IMR-90 (cell line): ENCODE data around the gene CD6. TPM values are rescaled to one million over a fixed set of nuclear protein-coding genes. Genes with fewer than 3 reads are reported as not detected.

Source experiments
- ATAC-seq: fragments of 200-7000 bp; cut with Tn5 transposase; 2 replicates; pipeline ENCODE4 v1.9.1; 2020; ENCODE audit warnings: low read depth, mild to moderate bottlenecking, moderate library complexity
- BruUV-seq: library from RNA; stranded (reverse); fragments of 400-500 nt; replicated peaks from 2 replicates; lab custom pipeline; 2021; lab: Mats Ljungman, UMichigan
- CTCF ChIA-PET: fragments of 300-600 bp; formaldehyde crosslinking; extraction: SDS; loops from one replicate; lab custom pipeline; 2021; ENCODE audit warnings: antibody characterized with exemption; lab: Yijun Ruan, JAX
- POLR2A ChIA-PET: fragments of 300-600 bp; sonication (Branson Sonifier 250); formaldehyde crosslinking; loops from one replicate; lab custom pipeline; 2022; ENCODE audit warnings: antibody characterized with exemption; ENCODE audit not compliant: unreplicated experiment; lab: Charles Lee
- DNase-seq: peaks from one replicate; pipeline ENCODE4 v3.0.0; 2013
- H2AFZ ChIP-seq: replicated peaks from 2 replicates; pipeline ENCODE3; 2013; ENCODE audit warnings: low read length, mild to moderate bottlenecking; ENCODE audit not compliant: poor library complexity
- H2AK5ac ChIP-seq: 2 replicates; pipeline ENCODE4 v1.6.1; 2013; ENCODE audit warnings: low read depth, low read length, inconsistent platforms
- H2AK9ac ChIP-seq: replicated peaks from 2 replicates; pipeline ENCODE3; 2013; ENCODE audit warnings: mild to moderate bottlenecking, low read depth, low read length, moderate library complexity; ENCODE audit not compliant: poor library complexity
- H2BK120ac ChIP-seq: 2 replicates; pipeline ENCODE4 v1.6.1; 2013; ENCODE audit warnings: low read depth, low read length, inconsistent platforms
- H2BK15ac ChIP-seq: 3 replicates; pipeline ENCODE4 v1.6.1; 2013; ENCODE audit warnings: low read depth, low read length, inconsistent platforms
- H2BK20ac ChIP-seq: 2 replicates; pipeline ENCODE4 v1.6.1; 2013; ENCODE audit warnings: low read depth, mild to moderate bottlenecking, inconsistent platforms, low read length, moderate library complexity
- H2BK5ac ChIP-seq: 2 replicates; pipeline ENCODE4 v1.6.1; 2013; ENCODE audit warnings: mild to moderate bottlenecking, low read depth, low read length, inconsistent platforms; ENCODE audit not compliant: poor library complexity, severe bottlenecking
- H3K14ac ChIP-seq: replicated peaks from 2 replicates; pipeline ENCODE4 v1.6.1; 2013; ENCODE audit warnings: low read depth, low read length, inconsistent platforms
- H3K18ac ChIP-seq: 2 replicates; pipeline ENCODE4 v1.6.1; 2013; ENCODE audit warnings: low read depth, low read length, control low read depth
- H3K23ac ChIP-seq: 2 replicates; pipeline ENCODE4 v1.6.1; 2013; ENCODE audit warnings: low read depth, low read length, inconsistent platforms
- H3K27ac ChIP-seq: 2 replicates; pipeline ENCODE4 v1.5.1; 2013; ENCODE audit warnings: mild to moderate bottlenecking, control low read depth, low read length; ENCODE audit not compliant: insufficient read depth
- H3K27me3 ChIP-seq: 2 replicates; pipeline ENCODE4 v1.6.1; 2013; ENCODE audit warnings: low read length; ENCODE audit not compliant: control insufficient read depth, insufficient read depth
- H3K36me3 ChIP-seq: 2 replicates; pipeline ENCODE4 v1.6.1; 2013; ENCODE audit warnings: low read length, mixed read lengths; ENCODE audit not compliant: control insufficient read depth, insufficient read depth
- H3K4ac ChIP-seq: 2 replicates; pipeline ENCODE4 v1.6.1; 2013; ENCODE audit warnings: low read depth, low read length, inconsistent platforms
- H3K4me1 ChIP-seq: 2 replicates; pipeline ENCODE4 v1.6.1; 2013; ENCODE audit warnings: low read length, mixed read lengths; ENCODE audit not compliant: control insufficient read depth, insufficient read depth
- H3K4me2 ChIP-seq: 2 replicates; pipeline ENCODE4 v1.6.1; 2013; ENCODE audit warnings: low read depth, mild to moderate bottlenecking, control low read depth, low read length, moderate library complexity
- H3K4me3 ChIP-seq: 2 replicates; pipeline ENCODE4 v1.5.1; 2013; ENCODE audit warnings: low read depth, mild to moderate bottlenecking, control low read depth, low read length, moderate library complexity; ENCODE audit not compliant: insufficient read depth
- H3K56ac ChIP-seq: 2 replicates; pipeline ENCODE4 v1.6.1; 2013; ENCODE audit warnings: low read length, inconsistent platforms; ENCODE audit not compliant: insufficient read depth; ENCODE audit errors: extremely low read depth
- H3K79me1 ChIP-seq, 2 experiments: 2 replicates each; pipeline ENCODE4 v1.6.1; 2013; ENCODE audit warnings: low read length in 2 of 2, inconsistent platforms in 1 of 2, low read depth in 1 of 2
- H3K9ac ChIP-seq: 2 replicates; pipeline ENCODE4 v1.6.1; 2013; ENCODE audit warnings: low read depth, low read length, control low read depth
- H3K9me1 ChIP-seq: 2 replicates; pipeline ENCODE4 v1.6.1; 2013; ENCODE audit warnings: low read length, inconsistent platforms; ENCODE audit not compliant: insufficient read depth
- H3K9me3 ChIP-seq: 2 replicates; pipeline ENCODE4 v1.6.1; 2013; ENCODE audit warnings: low read length; ENCODE audit not compliant: control insufficient read depth, insufficient read depth
- H4K20me1 ChIP-seq: 2 replicates; pipeline ENCODE4 v1.6.1; 2013; ENCODE audit warnings: low read length, inconsistent platforms; ENCODE audit not compliant: insufficient read depth
- H4K5ac ChIP-seq: 2 replicates; pipeline ENCODE4 v1.6.1; 2013; ENCODE audit warnings: mild to moderate bottlenecking, low read depth, low read length, control low read depth
- H4K8ac ChIP-seq, 2 experiments: 2 replicates each; pipeline ENCODE4 v1.6.1; 2013; ENCODE audit warnings: low read depth in 2 of 2, low read length in 2 of 2, control low read depth in 1 of 2, inconsistent platforms in 1 of 2
- H4K91ac ChIP-seq: 2 replicates; pipeline ENCODE4 v1.6.1; 2013; ENCODE audit warnings: low read depth, low read length, inconsistent platforms; ENCODE audit not compliant: insufficient read depth
- BHLHE40 ChIP-seq: fragments of 150-350 bp; IDR thresholded peaks from 2 replicates; pipeline ENCODE4 v1.6.1; 2016; ENCODE audit warnings: mild to moderate bottlenecking, low read depth, low read length
- CHD1 ChIP-seq: IDR thresholded peaks from 2 replicates; pipeline ENCODE4 v1.6.1; 2012; ENCODE audit warnings: low read depth, low read length, improper control_type of control experiment
- MAFK ChIP-seq: IDR thresholded peaks from 2 replicates; pipeline ENCODE4 v1.6.1; 2012; ENCODE audit warnings: low read depth, low read length, improper control_type of control experiment
- MAZ ChIP-seq: IDR thresholded peaks from 2 replicates; pipeline ENCODE4 v1.6.1; 2012; ENCODE audit warnings: low read depth, mild to moderate bottlenecking, low read length, improper control_type of control experiment, moderate library complexity, borderline replicate concordance
- MXI1 ChIP-seq: IDR thresholded peaks from 2 replicates; pipeline ENCODE4 v1.6.1; 2012; ENCODE audit warnings: low read depth, mild to moderate bottlenecking, low read length, moderate library complexity, borderline replicate concordance
- POLR2A ChIP-seq: IDR thresholded peaks from 2 replicates; pipeline ENCODE4 v1.6.1; 2012; ENCODE audit warnings: mild to moderate bottlenecking, low read depth, low read length
- RCOR1 ChIP-seq: IDR thresholded peaks from 2 replicates; pipeline ENCODE4 v1.6.1; 2012; ENCODE audit warnings: mild to moderate bottlenecking, low read length, improper control_type of control experiment; ENCODE audit not compliant: insufficient replicate concordance
- RFX5 ChIP-seq: IDR thresholded peaks from 2 replicates; pipeline ENCODE4 v1.8.0; 2012; ENCODE audit warnings: low read depth, mild to moderate bottlenecking, low read length, moderate library complexity
- WGBS, 2 experiments: methylation state at CpG; one replicate each; pipeline versions ENCODE4 v1.1.5 to v1.1.7; 2013; ENCODE audit warnings: missing lambda C conversion rate in 2 of 2; ENCODE audit not compliant: insufficient read length in 1 of 2; ENCODE audit errors: extremely low coverage in 2 of 2; 5-methylcytosine and 5-hydroxymethylcytosine counted together
- dilution Hi-C: fragments of 300-500 bp; cut with HindIII; formaldehyde crosslinking; loops from one replicate; pipeline ENCODE4 v1.14.3; 2018; ENCODE audit warnings: low sequenced_read_pairs; ENCODE audit not compliant: unreplicated experiment
- in situ Hi-C: fragments of 300-500 bp; cut with MboI; formaldehyde crosslinking; loops from 3 replicates; pipeline ENCODE4 v1.14.3; 2019; ENCODE audit warnings: low sequenced_read_pairs, inconsistent platforms, mixed read lengths
- intact Hi-C: fragments of 100-400 bp; cut with micrococcal nuclease; formaldehyde crosslinking; loops from 2 replicates; pipeline ENCODE4 v1.10.0; 2022
- polyA plus RNA-seq, 3 experiments: library from polyadenylated mRNA; depleted of rRNA; stranded (reverse); fragments of >200 nt; gene quantifications; 2 replicates each; pipeline ENCODE4 v1.2.3, GENCODE V29; 2012; ENCODE audit warnings: low replicate concordance in 1 of 3
- total RNA-seq: library from RNA; depleted of rRNA; stranded (reverse); fragments of >200 nt; gene quantifications from 2 replicates; pipeline ENCODE4 v1.2.3, GENCODE V29; 2012
- TF ChIP-seq, protein P1 (sequence below): conservative IDR thresholded peaks from 2 replicates; pipeline ENCODE4 v1.5.1; 2012; ENCODE audit warnings: mild to moderate bottlenecking, low read depth, low read length, improper control_type of control experiment

Gene CD6
- total and polyA plus RNA-seq, 2 of the 4 experiments (the other 2 are of a cell fraction) = not detected

DNA sequence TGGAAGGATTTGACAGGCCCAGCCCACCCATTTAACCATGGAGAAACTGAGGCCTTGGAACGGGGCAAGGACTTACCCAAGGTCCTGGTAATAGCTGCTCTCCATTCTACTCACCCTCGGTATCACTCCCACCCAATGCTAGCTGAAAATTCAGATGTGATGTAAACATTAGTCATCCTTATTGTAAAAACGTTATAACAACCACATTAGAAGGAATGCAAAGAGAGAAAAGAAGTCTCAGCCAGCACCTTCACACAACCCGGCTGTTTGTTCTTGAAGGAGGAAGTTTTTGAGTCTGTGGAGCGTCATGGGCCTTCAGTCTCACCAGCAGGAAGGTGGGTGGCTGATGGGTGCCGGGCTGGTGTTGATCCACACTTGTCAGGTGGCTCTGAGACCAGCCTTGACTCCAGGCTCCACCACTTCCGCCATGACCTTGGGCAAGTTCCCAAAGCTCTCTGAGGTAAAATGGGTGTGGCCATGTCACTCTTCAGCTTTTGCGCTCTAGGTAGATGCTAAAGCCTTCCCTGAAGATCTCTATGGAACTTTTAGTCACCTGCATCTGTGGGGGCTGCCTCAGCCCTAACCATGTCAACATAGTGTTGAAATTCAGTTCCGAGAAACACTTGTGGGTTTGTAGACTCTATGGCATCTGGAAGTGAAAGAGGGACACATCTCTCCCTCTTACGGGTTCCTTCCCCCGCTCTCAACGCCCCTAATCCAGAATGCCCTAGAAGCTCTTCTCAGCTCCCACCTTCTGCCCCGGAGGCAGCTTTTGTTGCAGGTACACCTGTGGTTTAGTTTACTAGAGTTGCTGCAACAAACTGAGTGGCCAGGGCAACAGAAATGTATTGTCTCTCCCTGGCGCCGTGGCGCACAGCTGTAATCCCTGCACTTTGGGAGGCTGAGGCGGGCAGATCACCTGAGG lies 14.8 kb downstream of the CD6 start:
- Histone ChIP-seq H2AK9ac (no peak overlapping the region), H3K18ac (no peak overlapping the region), H4K91ac (no peak overlapping the region), H3K23ac (no peak overlapping the region), H4K5ac (no peak overlapping the region), H3K4me1 (peaks cover 3% of the 10 kb centered on the region), H3K9me3 (no peaks in the 10 kb centered on the region), H3K4me3 (no peak overlapping the region), H3K9me1 (no peaks in the 10 kb centered on the region), H3K56ac (no peak overlapping the region), H4K8ac (no peak overlapping the region), H2BK15ac (no peak overlapping the region), H3K79me1 (no peaks in the 10 kb centered on the region), H2BK120ac (no peak overlapping the region), H3K4ac (no peak overlapping the region), H4K20me1 (no peaks in the 10 kb centered on the region), H3K9ac (no peak overlapping the region), H2BK5ac (no peak overlapping the region), H3K27me3 (peaks cover 33% of the 10 kb centered on the region), H3K14ac (no peak overlapping the region), H3K36me3 (no peaks in the 10 kb centered on the region), H3K27ac (no peak overlapping the region), H2BK20ac (no peak overlapping the region), H2AFZ (peak overlapping the region; percentile 46), H2AK5ac (no peak overlapping the region), H3K4me2 (no peak overlapping the region)
- BruUV-seq = no TSS peak
- peak; percentile 46 for DNase-seq
- WGBS, 2 experiments = no CpG with 5 or more reads among the region's 17 CpGs
- in situ Hi-C loops (no loop called here), dilution Hi-C loops (no loop called here), intact Hi-C loops (no loop called here)
- ATAC-seq = peak; percentile 86
- POLR2A ChIA-PET = no interaction called here
- CTCF ChIA-PET = interaction anchor here (1.7 kb wide), 1 partner anchor 16 kb away, joined by 3 read pairs; no protein-coding TSS in a partner anchor
- TF ChIP-seq CHD1 = no peak
- TF ChIP-seq, protein P1, sequence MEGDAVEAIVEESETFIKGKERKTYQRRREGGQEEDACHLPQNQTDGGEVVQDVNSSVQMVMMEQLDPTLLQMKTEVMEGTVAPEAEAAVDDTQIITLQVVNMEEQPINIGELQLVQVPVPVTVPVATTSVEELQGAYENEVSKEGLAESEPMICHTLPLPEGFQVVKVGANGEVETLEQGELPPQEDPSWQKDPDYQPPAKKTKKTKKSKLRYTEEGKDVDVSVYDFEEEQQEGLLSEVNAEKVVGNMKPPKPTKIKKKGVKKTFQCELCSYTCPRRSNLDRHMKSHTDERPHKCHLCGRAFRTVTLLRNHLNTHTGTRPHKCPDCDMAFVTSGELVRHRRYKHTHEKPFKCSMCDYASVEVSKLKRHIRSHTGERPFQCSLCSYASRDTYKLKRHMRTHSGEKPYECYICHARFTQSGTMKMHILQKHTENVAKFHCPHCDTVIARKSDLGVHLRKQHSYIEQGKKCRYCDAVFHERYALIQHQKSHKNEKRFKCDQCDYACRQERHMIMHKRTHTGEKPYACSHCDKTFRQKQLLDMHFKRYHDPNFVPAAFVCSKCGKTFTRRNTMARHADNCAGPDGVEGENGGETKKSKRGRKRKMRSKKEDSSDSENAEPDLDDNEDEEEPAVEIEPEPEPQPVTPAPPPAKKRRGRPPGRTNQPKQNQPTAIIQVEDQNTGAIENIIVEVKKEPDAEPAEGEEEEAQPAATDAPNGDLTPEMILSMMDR = no peak
- TF ChIP-seq MAZ = no peak
- TF ChIP-seq RFX5 = no peak
- TF ChIP-seq MXI1 = no peak
- TF ChIP-seq BHLHE40 = no peak
- no peak for TF ChIP-seq RCOR1
- no peak for TF ChIP-seq MAFK
- no peak for TF ChIP-seq POLR2A
